Measurements from ENCODE around the gene PLCB1.

GRCh38 chr20:8212286-8212685 lies 80.2 kb downstream of the PLCB1 start:
- no peak for TF ChIP-seq CTCF (conservative IDR thresholded peaks at IDR 0.05)
- TF ChIP-seq ZFX (IDR thresholded peaks at IDR 0.05) = no peak
